GM18907 (cell line): ENCODE data around the gene PORCN.
"Not testable (repeated sequence)": the region's sequence is repeated elsewhere in the genome, so short reads cannot be mapped to it uniquely, and the experiment has no call there.

Experiments
- ATAC-seq: cut with Tn5 transposase; IDR thresholded peaks from one replicate; pipeline ENCODE4 v1.9.1; 2021; ENCODE audit warnings: mild to moderate bottlenecking, moderate library complexity; ENCODE audit not compliant: unreplicated experiment

Gene PORCN

GRCh38 chrX:48509619-48510018 lies 827 bp downstream of the PORCN start:
- ATAC-seq: no peak

GRCh38 chrX:48511560-48511959 lies 2.8 kb downstream of the PORCN start:
- no peak for ATAC-seq

- ATAC-seq: no peak
These were observed 3.7 kb downstream of the PORCN start for GRCh38 chrX:48512371-48512935.

- no peak for ATAC-seq
These were observed 4.9 kb downstream of the PORCN start for GRCh38 chrX:48513670-48514069.

GRCh38 chrX:48514126-48514806 lies 5.5 kb downstream of the PORCN start:
- ATAC-seq: no peak

GRCh38 chrX:48514868-48515460 lies 6.2 kb downstream of the PORCN start:
- ATAC-seq: no peak

- ATAC-seq: no peak
These were observed 7.0 kb downstream of the PORCN start for GRCh38 chrX:48515842-48516241.

GRCh38 chrX:48516285-48516684 lies 7.5 kb downstream of the PORCN start:
- ATAC-seq: no peak

GRCh38 chrX:48516987-48517386 lies 8.2 kb downstream of the PORCN start:
- no peak for ATAC-seq

- not testable (repeated sequence) for ATAC-seq
These were observed 10.7 kb downstream of the PORCN start for GRCh38 chrX:48519481-48519880.

GRCh38 chrX:48520455-48520854 lies 11.7 kb downstream of the PORCN start:
- ATAC-seq: no peak

GRCh38 chrX:48520976-48521352 lies 12.2 kb downstream of the PORCN start:
- no peak for ATAC-seq

- ATAC-seq: peak; percentile 95
These were observed 12.8 kb downstream of the PORCN start, which contains the start of gene EBP for GRCh38 chrX:48521353-48522243. TSS of gene EBP (plus strand) at chrX:48521808. CDS start at chrX:48523772, 1,964 bp downstream.

GRCh38 chrX:48522291-48522690 lies 13.5 kb downstream of the PORCN start:
- no peak for ATAC-seq

- no peak for ATAC-seq
These were observed 14.9 kb downstream of the PORCN start for GRCh38 chrX:48523682-48524081.

- ATAC-seq: not testable (repeated sequence)
These were observed 17.1 kb downstream of the PORCN start for GRCh38 chrX:48525853-48526252.

GRCh38 chrX:48530736-48531135 lies 21.9 kb downstream of the PORCN start:
- no peak for ATAC-seq

GRCh38 chrX:48531358-48531959 lies 22.7 kb downstream of the PORCN start:
- ATAC-seq: no peak

- no peak for ATAC-seq
These were observed 23.4 kb downstream of the PORCN start for GRCh38 chrX:48532161-48532560.

GRCh38 chrX:48533165-48533564 lies 24.4 kb downstream of the PORCN start:
- ATAC-seq: no peak
